H1 (cell line): ENCODE data around the gene IFNL2. TPM values are rescaled to one million over a fixed set of nuclear protein-coding genes. Genes with fewer than 3 reads are reported as not detected.

Source experiments
- BRCA1 ChIP-seq: IDR thresholded peaks from 2 replicates; pipeline ENCODE4 v1.6.1; 2012; ENCODE audit warnings: low read depth, low read length, improper control_type of control experiment
- CBX8 ChIP-seq: fragments of 300-800, 300-1000 bp; sonication (generic); IDR thresholded peaks from 2 replicates; pipeline ENCODE4 v1.7.1; 2016; ENCODE audit warnings: low read depth, low read length, borderline replicate concordance
- CHD1 ChIP-seq: IDR thresholded peaks from 2 replicates; pipeline ENCODE4 v1.6.1; 2012; ENCODE audit warnings: low read depth, low read length, improper control_type of control experiment
- KDM5A ChIP-seq: fragments of 200-600 bp; IDR thresholded peaks from 2 replicates; pipeline ENCODE4 v1.7.1; 2012; ENCODE audit warnings: mild to moderate bottlenecking, low read length, inconsistent platforms, mixed read lengths
- POLR2A ChIP-seq, 2 experiments: IDR thresholded peaks; 1 replicate in 1 of 2; 2 replicates in 1 of 2; pipeline ENCODE4 v1.6.1; 2011; ENCODE audit warnings: low read depth in 2 of 2, low read length in 2 of 2, mild to moderate bottlenecking in 2 of 2; ENCODE audit errors: control extremely low read depth in 1 of 2
- RAD21 ChIP-seq, 2 experiments: IDR thresholded peaks in 1 of 2; conservative IDR thresholded peaks in 1 of 2; 2 replicates each; pipeline ENCODE4 v1.6.1; 2011; ENCODE audit warnings: low read depth in 2 of 2, low read length in 2 of 2, improper control_type of control experiment in 1 of 2, inconsistent platforms in 1 of 2, mild to moderate bottlenecking in 1 of 2, moderate library complexity in 1 of 2
- SP1 ChIP-seq: IDR thresholded peaks from 2 replicates; pipeline ENCODE4 v1.6.1; 2011; ENCODE audit warnings: low read depth, low read length
- SP2 ChIP-seq: IDR thresholded peaks from 2 replicates; pipeline ENCODE4 v1.6.1; 2012; ENCODE audit warnings: mild to moderate bottlenecking, low read length, inconsistent platforms
- TAF1 ChIP-seq: IDR thresholded peaks from 2 replicates; pipeline ENCODE4 v1.6.1; 2011; ENCODE audit warnings: mild to moderate bottlenecking, low read depth, low read length
- TAF7 ChIP-seq: optimal IDR thresholded peaks from 2 replicates; pipeline ENCODE3; 2011; ENCODE audit warnings: low read depth, mild to moderate bottlenecking, inconsistent platforms, low read length, moderate library complexity, borderline replicate concordance
- polyA plus RNA-seq, 7 experiments: library from polyadenylated mRNA; depleted of rRNA in 3 of 7; stranded (reverse) in 5 of 7; unstranded in 2 of 7; fragments of >200 nt in 5 of 7; fragments of 200-250 nt in 2 of 7; gene quantifications; 1 replicate in 5 of 7; 2 replicates in 1 of 7; 4 replicates in 1 of 7; pipeline versions ENCODE4 v1.2.1 to v1.2.3, GENCODE V29; 2011 to 2013; ENCODE audit warnings: missing spikeins in 2 of 7, mixed read lengths in 2 of 7
- total RNA-seq: library from RNA; stranded (reverse); fragmentation: NEBNext Ultra II Directional; extraction: Animal tissue kit (Norgen Biotek cat#: 25700); gene quantifications from 2 replicates; pipeline ENCODE4 v1.2.1, GENCODE V29; 2021
- TF ChIP-seq, protein P1 (sequence below), 3 experiments: IDR thresholded peaks; 1 replicate in 2 of 3; 2 replicates in 1 of 3; pipeline versions ENCODE4 v1.5.1 to v1.6.1; 2011; ENCODE audit warnings: low read length in 3 of 3, mild to moderate bottlenecking in 3 of 3, inconsistent platforms in 2 of 3, low read depth in 1 of 3, moderate library complexity in 1 of 3; ENCODE audit not compliant: insufficient read depth in 1 of 3; ENCODE audit errors: control extremely low read depth in 1 of 3

Gene IFNL2
- total and polyA plus RNA-seq, 2 of the 8 experiments (the other 6 are each of a cell fraction or from before 2014, with no cell fraction given), result not detected

DNA sequence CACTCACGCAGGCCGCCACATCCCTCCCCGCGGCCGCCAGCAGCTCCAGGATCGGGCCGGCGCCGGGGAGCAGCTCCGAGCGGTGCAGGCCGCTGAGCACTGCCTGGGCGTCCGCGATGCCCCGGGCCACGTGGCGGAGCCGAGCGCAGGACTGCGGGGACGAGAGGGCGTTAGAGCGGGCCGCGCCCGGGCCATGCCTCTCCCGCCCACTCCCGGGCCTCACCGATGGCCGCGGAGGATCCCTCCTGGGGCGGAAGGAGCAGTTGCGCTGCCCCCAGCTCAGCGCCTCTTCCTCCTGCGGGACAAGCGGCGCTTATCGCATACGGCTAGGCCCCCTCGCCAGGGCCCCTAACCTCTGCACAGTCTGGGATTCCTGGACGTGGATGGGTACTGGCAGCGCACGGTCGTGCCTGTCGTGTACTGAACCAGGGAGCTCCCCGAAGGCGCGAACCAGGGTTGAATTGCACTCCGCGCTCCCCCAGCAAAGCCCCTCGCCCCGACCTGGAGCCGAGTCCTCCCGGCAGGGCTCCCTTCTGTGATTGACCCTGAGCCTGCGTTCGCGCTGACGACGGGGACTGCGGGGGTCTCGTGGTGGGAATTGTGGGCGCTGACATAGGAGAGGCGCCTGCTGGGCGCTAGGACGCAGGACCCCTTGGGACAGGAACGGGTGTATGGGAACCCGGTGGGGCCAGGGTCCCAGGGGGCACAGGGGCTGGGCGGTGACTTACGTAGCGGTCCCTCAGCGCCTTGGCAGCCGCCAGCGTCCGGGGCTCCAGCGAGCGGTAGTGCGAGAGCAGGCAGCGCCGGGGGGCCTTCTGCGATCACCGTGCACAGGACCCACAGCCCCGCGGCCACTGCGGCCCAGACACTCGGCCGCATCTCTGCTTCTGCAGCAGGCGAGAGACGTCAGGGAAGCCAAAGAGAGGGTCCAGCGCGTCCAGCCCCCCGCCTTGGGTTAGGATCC, 20.2 kb upstream of the IFNL2 start (continued):
- TF ChIP-seq, protein P1, sequence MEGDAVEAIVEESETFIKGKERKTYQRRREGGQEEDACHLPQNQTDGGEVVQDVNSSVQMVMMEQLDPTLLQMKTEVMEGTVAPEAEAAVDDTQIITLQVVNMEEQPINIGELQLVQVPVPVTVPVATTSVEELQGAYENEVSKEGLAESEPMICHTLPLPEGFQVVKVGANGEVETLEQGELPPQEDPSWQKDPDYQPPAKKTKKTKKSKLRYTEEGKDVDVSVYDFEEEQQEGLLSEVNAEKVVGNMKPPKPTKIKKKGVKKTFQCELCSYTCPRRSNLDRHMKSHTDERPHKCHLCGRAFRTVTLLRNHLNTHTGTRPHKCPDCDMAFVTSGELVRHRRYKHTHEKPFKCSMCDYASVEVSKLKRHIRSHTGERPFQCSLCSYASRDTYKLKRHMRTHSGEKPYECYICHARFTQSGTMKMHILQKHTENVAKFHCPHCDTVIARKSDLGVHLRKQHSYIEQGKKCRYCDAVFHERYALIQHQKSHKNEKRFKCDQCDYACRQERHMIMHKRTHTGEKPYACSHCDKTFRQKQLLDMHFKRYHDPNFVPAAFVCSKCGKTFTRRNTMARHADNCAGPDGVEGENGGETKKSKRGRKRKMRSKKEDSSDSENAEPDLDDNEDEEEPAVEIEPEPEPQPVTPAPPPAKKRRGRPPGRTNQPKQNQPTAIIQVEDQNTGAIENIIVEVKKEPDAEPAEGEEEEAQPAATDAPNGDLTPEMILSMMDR (IDR thresholded peaks at IDR 0.05; ENCODE audit: control extremely low read depth in 1 of 3, insufficient read depth in 1 of 3, low read depth in 1 of 3, low read length in 3 of 3), result no peak
- no peak for TF ChIP-seq TAF7
- no peak for TF ChIP-seq RAD21 (IDR thresholded peaks at IDR 0.05 in 1 of 2, conservative IDR thresholded peaks at IDR 0.05 in 1 of 2; ENCODE audit: low read depth in 2 of 2, low read length in 2 of 2)
- no peak for TF ChIP-seq CBX8
- no peak for TF ChIP-seq BRCA1
- TF ChIP-seq KDM5A, result no peak
- TF ChIP-seq POLR2A (IDR thresholded peaks at IDR 0.05; ENCODE audit: control extremely low read depth in 1 of 2, low read depth in 2 of 2, low read length in 2 of 2), result no peak
- TF ChIP-seq SP2, result no peak
- TF ChIP-seq CHD1, result no peak
- TF ChIP-seq SP1, result no peak
- TF ChIP-seq TAF1, result no peak
